ENCODE results near the gene SEC61B.
A peak's percentile ranks its signal among the peaks of the same experiment; 100 is the strongest.

The SEC61B gene

DNA sequence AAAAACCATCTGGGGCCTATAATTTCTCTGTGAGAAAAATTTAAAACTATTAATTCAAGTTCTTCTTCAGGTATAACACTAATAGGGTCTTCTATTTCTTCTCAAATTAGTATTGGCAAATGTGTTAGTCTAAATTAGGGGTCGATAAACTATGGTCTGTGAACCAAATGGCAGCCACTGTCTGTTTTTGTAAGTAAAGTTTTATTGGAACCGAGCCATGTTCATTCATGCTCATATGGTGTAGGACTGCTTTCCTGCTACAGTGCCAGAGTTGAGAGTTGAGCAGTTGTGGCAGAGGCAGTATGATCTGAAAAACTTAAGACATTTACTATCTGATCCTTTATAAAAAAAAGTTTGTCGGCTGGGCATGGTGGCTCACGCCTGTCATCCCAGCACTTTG is 29.1 kb downstream of the SEC61B start (continued):
- TF ChIP-seq, protein P1, sequence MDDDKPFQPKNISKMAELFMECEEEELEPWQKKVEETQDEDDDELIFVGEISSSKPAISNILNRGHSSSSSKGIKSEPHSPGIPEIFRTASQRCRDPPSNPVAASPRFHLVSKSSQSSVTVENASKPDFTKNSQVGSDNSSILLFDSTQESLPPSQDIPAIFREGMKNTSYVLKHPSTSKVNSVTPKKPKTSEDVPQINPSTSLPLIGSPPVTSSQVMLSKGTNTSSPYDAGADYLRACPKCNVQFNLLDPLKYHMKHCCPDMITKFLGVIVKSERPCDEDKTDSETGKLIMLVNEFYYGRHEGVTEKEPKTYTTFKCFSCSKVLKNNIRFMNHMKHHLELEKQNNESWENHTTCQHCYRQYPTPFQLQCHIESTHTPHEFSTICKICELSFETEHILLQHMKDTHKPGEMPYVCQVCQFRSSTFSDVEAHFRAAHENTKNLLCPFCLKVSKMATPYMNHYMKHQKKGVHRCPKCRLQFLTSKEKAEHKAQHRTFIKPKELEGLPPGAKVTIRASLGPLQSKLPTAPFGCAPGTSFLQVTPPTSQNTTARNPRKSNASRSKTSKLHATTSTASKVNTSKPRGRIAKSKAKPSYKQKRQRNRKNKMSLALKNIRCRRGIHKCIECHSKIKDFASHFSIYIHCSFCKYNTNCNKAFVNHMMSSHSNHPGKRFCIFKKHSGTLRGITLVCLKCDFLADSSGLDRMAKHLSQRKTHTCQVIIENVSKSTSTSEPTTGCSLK (tag by site-specific recombination; IDR thresholded peaks at IDR 0.05), result no peak
- TF ChIP-seq, protein P2, sequence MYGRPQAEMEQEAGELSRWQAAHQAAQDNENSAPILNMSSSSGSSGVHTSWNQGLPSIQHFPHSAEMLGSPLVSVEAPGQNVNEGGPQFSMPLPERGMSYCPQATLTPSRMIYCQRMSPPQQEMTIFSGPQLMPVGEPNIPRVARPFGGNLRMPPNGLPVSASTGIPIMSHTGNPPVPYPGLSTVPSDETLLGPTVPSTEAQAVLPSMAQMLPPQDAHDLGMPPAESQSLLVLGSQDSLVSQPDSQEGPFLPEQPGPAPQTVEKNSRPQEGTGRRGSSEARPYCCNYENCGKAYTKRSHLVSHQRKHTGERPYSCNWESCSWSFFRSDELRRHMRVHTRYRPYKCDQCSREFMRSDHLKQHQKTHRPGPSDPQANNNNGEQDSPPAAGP (tag by site-specific recombination; IDR thresholded peaks at IDR 0.05), result no peak
- no peak for TF ChIP-seq MZF1 (tag by site-specific recombination; IDR thresholded peaks at IDR 0.05; ENCODE audit: borderline replicate concordance)

DNA sequence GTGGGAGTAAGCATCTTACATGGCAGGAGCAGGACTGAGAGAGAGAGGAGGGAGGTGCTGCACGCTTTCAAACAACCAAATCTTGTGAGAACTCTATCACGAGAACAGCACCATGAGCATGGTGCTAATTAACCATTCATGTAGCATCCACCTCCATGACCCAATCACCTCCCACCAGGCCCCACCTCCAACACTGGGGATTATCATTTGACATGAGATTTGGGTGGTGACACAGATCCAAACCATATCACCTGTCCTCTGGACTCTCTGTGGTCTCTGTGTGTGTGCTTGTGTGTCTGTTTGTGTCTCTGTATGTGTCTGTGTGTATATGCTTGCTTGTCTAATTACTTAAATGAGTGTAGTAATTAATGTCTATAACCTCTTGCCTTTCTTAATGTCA is 31.1 kb downstream of the SEC61B start:
- no peaks in the 10 kb centered on the region for H3K36me3 ChIP-seq (ENCODE audit: control insufficient read depth in 2 of 2, insufficient read depth in 1 of 2, low read length in 2 of 2)
- no peak overlapping the region for H3K27ac ChIP-seq (ENCODE audit: extremely low read depth, low read depth, low read length)
- H3K4me3 ChIP-seq (ENCODE audit: low read depth, low read length), result no peak overlapping the region
- CTCF ChIA-PET, result no interaction called here
- TF ChIP-seq, protein P3, sequence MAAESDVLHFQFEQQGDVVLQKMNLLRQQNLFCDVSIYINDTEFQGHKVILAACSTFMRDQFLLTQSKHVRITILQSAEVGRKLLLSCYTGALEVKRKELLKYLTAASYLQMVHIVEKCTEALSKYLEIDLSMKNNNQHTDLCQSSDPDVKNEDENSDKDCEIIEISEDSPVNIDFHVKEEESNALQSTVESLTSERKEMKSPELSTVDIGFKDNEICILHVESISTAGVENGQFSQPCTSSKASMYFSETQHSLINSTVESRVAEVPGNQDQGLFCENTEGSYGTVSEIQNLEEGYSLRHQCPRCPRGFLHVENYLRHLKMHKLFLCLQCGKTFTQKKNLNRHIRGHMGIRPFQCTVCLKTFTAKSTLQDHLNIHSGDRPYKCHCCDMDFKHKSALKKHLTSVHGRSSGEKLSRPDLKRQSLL (tag by site-specific recombination; IDR thresholded peaks at IDR 0.05), result no peak
- TF ChIP-seq ZBTB17 (tag by site-specific recombination; IDR thresholded peaks at IDR 0.05) (no peak), ZNF248 (tag by site-specific recombination; IDR thresholded peaks at IDR 0.05) (no peak)
- TF ChIP-seq, protein P4, sequence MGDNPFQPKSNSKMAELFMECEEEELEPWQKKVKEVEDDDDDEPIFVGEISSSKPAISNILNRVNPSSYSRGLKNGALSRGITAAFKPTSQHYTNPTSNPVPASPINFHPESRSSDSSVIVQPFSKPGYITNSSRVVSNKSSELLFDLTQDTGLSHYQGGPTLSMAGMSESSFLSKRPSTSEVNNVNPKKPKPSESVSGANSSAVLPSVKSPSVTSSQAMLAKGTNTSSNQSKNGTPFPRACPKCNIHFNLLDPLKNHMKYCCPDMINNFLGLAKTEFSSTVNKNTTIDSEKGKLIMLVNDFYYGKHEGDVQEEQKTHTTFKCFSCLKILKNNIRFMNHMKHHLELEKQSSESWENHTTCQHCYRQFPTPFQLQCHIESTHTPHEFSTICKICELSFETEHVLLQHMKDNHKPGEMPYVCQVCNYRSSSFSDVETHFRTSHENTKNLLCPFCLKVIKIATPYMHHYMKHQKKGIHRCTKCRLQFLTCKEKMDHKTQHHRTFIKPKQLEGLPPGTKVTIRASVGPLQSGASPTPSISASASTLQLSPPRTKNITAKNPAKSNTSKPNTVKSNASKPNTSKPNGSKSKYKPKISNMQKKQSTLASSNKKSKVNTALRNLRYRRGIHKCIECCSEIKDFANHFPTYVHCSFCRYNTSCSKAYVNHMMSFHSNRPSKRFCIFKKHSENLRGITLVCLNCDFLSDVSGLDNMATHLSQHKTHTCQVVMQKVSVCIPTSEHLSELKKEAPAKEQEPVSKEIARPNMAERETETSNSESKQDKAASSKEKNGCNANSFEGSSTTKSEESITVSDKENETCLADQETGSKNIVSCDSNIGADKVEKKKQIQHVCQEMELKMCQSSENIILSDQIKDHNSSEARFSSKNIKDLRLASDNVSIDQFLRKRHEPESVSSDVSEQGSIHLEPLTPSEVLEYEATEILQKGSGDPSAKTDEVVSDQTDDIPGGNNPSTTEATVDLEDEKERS (tag by site-specific recombination; IDR thresholded peaks at IDR 0.05), result no peak
- POLR2A ChIA-PET, result no interaction called here
- no peaks in the 10 kb centered on the region for H3K9me3 ChIP-seq (ENCODE audit: control insufficient read depth, insufficient read depth, low read depth, low read length)
- H3K4me1 ChIP-seq (ENCODE audit: control insufficient read depth, insufficient read depth, low read length), result no peaks in the 10 kb centered on the region

DNA sequence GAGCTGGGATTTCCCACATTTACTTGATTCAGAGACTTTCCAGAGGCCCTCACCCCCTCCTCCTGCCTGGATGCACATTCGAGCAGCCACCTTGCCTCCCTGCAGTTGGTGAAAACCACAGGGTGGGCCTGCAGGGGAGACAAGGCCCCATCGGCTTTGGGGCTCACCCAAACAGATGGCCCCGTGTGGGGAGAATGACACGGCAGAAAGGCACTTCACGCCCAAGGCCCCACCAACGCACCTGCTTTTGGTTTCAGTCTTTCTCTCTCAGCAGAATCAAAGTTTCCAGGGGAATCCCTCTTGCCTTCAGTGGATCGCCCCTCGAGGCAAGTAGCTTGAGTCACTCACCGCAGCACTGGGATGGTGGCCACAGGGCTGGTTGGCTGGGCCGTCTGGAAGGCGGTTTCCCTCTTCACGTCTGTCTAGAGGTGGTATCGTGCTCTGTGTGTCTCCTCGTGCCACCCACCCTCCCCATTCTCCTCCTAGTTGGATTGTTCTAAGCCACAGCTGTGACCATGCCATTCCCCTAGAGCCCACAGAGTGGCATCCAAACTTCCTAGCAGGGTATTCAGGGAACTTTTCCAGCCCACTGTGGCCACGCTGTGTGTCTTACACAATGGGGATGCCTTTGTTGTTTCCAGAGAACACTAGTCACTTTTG is 31.8 kb downstream of the SEC61B start:
- POLR2A ChIA-PET, result no interaction called here
- no peaks in the 10 kb centered on the region for H3K36me3 ChIP-seq (ENCODE audit: control insufficient read depth in 2 of 2, insufficient read depth in 1 of 2, low read length in 2 of 2)
- CTCF ChIA-PET, result no interaction called here
- no peaks in the 10 kb centered on the region for H3K4me1 ChIP-seq (ENCODE audit: control insufficient read depth, insufficient read depth, low read length)
- TF ChIP-seq, protein P5, sequence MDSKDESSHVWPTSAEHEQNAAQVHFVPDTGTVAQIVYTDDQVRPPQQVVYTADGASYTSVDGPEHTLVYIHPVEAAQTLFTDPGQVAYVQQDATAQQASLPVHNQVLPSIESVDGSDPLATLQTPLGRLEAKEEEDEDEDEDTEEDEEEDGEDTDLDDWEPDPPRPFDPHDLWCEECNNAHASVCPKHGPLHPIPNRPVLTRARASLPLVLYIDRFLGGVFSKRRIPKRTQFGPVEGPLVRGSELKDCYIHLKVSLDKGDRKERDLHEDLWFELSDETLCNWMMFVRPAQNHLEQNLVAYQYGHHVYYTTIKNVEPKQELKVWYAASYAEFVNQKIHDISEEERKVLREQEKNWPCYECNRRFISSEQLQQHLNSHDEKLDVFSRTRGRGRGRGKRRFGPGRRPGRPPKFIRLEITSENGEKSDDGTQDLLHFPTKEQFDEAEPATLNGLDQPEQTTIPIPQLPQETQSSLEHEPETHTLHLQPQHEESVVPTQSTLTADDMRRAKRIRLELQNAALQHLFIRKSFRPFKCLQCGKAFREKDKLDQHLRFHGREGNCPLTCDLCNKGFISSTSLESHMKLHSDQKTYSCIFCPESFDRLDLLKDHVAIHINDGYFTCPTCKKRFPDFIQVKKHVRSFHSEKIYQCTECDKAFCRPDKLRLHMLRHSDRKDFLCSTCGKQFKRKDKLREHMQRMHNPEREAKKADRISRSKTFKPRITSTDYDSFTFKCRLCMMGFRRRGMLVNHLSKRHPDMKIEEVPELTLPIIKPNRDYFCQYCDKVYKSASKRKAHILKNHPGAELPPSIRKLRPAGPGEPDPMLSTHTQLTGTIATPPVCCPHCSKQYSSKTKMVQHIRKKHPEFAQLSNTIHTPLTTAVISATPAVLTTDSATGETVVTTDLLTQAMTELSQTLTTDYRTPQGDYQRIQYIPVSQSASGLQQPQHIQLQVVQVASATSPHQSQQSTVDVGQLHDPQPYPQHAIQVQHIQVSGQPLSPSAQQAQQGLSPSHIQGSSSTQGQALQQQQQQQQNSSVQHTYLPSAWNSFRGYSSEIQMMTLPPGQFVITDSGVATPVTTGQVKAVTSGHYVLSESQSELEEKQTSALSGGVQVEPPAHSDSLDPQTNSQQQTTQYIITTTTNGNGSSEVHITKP (tag by site-specific recombination; IDR thresholded peaks at IDR 0.05), result peak; percentile 60
- TF ChIP-seq, protein P6, sequence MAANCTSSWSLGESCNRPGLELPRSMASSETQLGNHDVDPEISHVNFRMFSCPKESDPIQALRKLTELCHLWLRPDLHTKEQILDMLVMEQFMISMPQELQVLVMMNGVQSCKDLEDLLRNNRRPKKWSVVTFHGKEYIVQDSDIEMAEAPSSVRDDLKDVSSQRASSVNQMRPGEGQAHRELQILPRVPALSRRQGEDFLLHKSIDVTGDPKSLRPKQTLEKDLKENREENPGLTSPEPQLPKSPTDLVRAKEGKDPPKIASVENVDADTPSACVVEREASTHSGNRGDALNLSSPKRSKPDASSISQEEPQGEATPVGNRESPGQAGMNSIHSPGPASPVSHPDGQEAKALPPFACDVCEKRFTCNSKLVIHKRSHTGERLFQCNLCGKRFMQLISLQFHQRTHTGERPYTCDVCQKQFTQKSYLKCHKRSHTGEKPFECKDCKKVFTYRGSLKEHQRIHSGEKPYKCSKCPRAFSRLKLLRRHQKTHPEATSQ (tag by site-specific recombination; IDR thresholded peaks at IDR 0.05), result no peak
- no peak overlapping the region for H3K27ac ChIP-seq (ENCODE audit: extremely low read depth, low read depth, low read length)
- H3K4me3 ChIP-seq (ENCODE audit: low read depth, low read length), result no peak overlapping the region
- no peaks in the 10 kb centered on the region for H3K9me3 ChIP-seq (ENCODE audit: control insufficient read depth, insufficient read depth, low read depth, low read length)
